Adrenal gland (tissue), 5 donors: ENCODE data around the gene VWA8.
"Not testable (repeated sequence)": the region's sequence is repeated elsewhere in the genome, so short reads cannot be mapped to it uniquely, and the experiment has no call there.

Source experiments
- CTCF ChIP-seq, 6 experiments: fragments of 450-650 bp in 4 of 6; fragments of 200-600 bp in 2 of 6; sonication (generic) in 1 of 6; IDR thresholded peaks; 1 replicate in 5 of 6; 2 replicates in 1 of 6; pipeline versions ENCODE4 v1.5.1 to v1.8.0; 2016 to 2021; ENCODE audit warnings: antibody characterized with exemption in 6 of 6, mild to moderate bottlenecking in 2 of 6, moderate library complexity in 1 of 6
- POLR2A ChIP-seq, 2 donors: fragments of 450-650 bp; IDR thresholded peaks; one replicate each; pipeline ENCODE4 v1.6.1; 2017; ENCODE audit warnings: antibody characterized with exemption in 2 of 2, mild to moderate bottlenecking in 2 of 2, moderate library complexity in 1 of 2
- donor health status: DM: no; HTN: no; CAD: no.

- not testable (repeated sequence) for TF ChIP-seq CTCF, POLR2A (IDR thresholded peaks at IDR 0.05)
These were observed 38.0 kb downstream of the VWA8 start for GRCh38 chr13:41922894-41923293.
